AG04450 (cell line): ENCODE results near the gene SDK1. TPM values are rescaled to one million over a fixed set of nuclear protein-coding genes. Genes with fewer than 3 reads are reported as not detected.

Experiments used
- CTCF ChIA-PET: fragments of 300-600, 350-600 bp; formaldehyde crosslinking; extraction: SDS; loops from one replicate; lab custom pipeline; 2022; ENCODE audit warnings: antibody characterized with exemption, inconsistent platforms; lab: Charles Lee
- POLR2A ChIA-PET: fragments of 350-600 bp; formaldehyde crosslinking; extraction: SDS; loops from one replicate; lab custom pipeline; 2021; ENCODE audit warnings: antibody characterized with exemption, inconsistent platforms; lab: Yijun Ruan, JAX
- DNase-seq: peaks from one replicate; pipeline ENCODE4 v3.0.0-alpha.2; 2011; ENCODE audit warnings: low read depth, low spot score
- H3K27ac ChIP-seq: one replicate; pipeline ENCODE4 v1.5.1; 2012; ENCODE audit warnings: low read depth, low read length, control low read depth
- H3K27me3 ChIP-seq: one replicate; pipeline ENCODE4 v1.6.0; 2012; ENCODE audit warnings: low read length; ENCODE audit not compliant: control insufficient read depth, insufficient read depth
- H3K4me3 ChIP-seq: 2 replicates; pipeline ENCODE4 v1.5.1; 2011; ENCODE audit warnings: mild to moderate bottlenecking, low read depth, low read length, control low read depth
- H3K9me3 ChIP-seq: 2 replicates; pipeline ENCODE4 v1.5.1; 2012; ENCODE audit warnings: low read length; ENCODE audit not compliant: control insufficient read depth, insufficient read depth
- polyA plus RNA-seq: library from polyadenylated mRNA; depleted of rRNA; stranded (reverse); fragments of >200 nt; gene quantifications from 2 replicates; pipeline ENCODE4 v1.2.3, GENCODE V29; 2011
- TF ChIP-seq, protein P1 (sequence below): IDR thresholded peaks from 2 replicates; pipeline ENCODE4 v1.5.1; 2011; ENCODE audit warnings: low read depth, low read length, control low read depth, inconsistent platforms

SDK1 gene
- polyA plus RNA-seq, 1 experiment, result 2.2 TPM

DNA sequence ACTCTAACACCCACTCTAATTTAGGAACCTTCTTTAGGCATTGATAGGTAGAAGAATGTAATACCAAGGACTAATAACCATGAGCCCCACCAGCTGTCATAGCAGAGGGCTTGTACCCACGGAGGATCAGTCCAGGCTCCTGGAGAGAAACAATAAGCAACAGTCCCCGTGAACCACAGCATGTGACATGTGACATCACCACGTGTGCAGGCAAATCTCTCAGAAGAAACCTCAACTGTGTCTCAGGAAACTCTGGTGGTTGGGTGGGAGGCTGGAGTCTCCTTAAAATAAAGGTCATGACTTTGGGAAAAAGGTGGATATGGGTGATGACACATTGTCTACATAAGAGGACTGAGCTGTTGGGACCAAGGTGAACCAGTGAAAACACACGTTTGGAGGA lies 727.2 kb downstream of the SDK1 start:
- TF ChIP-seq, protein P1, sequence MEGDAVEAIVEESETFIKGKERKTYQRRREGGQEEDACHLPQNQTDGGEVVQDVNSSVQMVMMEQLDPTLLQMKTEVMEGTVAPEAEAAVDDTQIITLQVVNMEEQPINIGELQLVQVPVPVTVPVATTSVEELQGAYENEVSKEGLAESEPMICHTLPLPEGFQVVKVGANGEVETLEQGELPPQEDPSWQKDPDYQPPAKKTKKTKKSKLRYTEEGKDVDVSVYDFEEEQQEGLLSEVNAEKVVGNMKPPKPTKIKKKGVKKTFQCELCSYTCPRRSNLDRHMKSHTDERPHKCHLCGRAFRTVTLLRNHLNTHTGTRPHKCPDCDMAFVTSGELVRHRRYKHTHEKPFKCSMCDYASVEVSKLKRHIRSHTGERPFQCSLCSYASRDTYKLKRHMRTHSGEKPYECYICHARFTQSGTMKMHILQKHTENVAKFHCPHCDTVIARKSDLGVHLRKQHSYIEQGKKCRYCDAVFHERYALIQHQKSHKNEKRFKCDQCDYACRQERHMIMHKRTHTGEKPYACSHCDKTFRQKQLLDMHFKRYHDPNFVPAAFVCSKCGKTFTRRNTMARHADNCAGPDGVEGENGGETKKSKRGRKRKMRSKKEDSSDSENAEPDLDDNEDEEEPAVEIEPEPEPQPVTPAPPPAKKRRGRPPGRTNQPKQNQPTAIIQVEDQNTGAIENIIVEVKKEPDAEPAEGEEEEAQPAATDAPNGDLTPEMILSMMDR, result no peak
- no peak overlapping the region for H3K4me3 ChIP-seq
- no peaks in the 10 kb centered on the region for H3K27me3 ChIP-seq
- ChIA-PET CTCF (no interaction called here), POLR2A (no interaction called here)
- DNase-seq, result no peak
- peaks cover 38% of the 10 kb centered on the region for H3K9me3 ChIP-seq
- no peak overlapping the region for H3K27ac ChIP-seq

DNA sequence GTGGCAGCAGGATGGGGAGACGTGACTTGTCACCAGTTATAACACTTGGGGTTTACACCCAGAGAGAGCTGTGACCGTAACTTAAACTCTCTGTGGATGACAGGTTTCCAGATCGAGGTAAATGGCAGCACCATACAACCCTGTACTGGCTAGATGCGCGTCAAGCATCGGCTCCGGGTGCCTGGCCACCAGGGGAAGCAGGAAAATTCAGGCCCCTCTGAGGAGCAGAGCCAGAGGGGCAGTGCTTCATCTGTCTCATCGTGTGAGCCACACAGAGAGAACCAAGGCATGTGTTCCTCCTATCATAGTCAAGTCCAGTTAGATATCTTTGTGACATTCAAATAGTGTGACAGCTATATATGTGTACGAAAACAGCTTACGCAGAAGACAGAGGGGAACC lies 728.9 kb downstream of the SDK1 start:
- Histone ChIP-seq H3K4me3 (no peak overlapping the region), H3K27me3 (no peaks in the 10 kb centered on the region), H3K27ac (no peak overlapping the region), H3K9me3 (peaks cover 37% of the 10 kb centered on the region)
- ChIA-PET CTCF (no interaction called here), POLR2A (no interaction called here)
- DNase-seq, result no peak
- TF ChIP-seq, protein P1, result no peak

DNA sequence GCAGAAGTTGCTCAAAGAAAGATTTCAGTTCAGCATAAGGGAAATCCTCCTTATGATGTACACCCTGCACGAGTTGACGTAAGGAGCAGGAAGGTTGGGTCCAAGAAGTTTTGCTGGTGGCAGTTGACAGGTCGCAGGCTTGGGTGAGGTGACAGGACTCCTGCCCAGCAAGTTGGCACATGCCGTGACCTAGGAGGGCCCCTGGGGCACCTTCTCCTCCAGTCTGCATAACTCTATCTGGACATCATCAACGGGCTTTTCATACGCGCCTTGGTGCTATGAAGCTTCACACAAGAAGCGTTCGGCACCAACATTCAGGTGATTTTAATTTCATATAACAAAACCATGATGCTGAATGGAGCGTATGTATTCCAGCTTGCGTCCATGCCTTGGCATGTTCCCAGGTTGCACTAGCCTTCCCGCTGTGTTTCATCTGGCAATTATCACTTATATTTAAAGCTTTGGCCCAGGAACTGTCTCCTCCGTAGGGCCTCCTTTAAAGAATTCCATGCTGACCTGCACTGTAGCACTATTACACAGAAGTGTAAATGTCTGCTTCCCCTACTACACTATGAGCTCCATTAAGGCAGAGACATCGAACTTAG lies 729.4 kb downstream of the SDK1 start:
- TF ChIP-seq, protein P1, result no peak
- no peak overlapping the region for H3K27ac ChIP-seq
- H3K9me3 ChIP-seq, result peaks cover 31% of the 10 kb centered on the region
- no peak for DNase-seq
- ChIA-PET CTCF (interaction anchor here (0.5 kb wide), 1 partner anchor 851 kb away, joined by 6 read pairs; no protein-coding TSS in a partner anchor), POLR2A (no interaction called here)
- H3K4me3 ChIP-seq, result no peak overlapping the region
- H3K27me3 ChIP-seq, result no peaks in the 10 kb centered on the region

DNA sequence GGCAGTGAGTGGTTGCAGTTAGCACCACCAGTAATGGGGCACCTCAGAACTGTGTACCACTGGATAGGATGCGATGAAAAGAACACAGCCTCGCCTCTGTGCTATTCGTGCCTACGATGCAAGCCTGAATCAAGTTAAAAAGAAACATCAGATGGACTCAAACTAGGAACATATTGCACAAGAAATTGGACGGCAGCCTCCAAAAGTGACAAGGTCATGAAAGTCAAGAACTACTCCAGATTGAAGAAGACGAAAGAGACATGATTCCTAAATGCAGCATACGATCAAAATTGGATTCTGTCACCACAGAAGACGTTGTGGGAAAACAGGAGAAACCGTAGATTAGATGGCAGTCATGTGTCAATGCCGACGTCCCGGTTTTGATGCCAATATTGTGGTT lies 732.9 kb downstream of the SDK1 start:
- Histone ChIP-seq H3K27me3 (no peaks in the 10 kb centered on the region), H3K4me3 (no peak overlapping the region), H3K27ac (no peak overlapping the region), H3K9me3 (peaks cover 21% of the 10 kb centered on the region)
- TF ChIP-seq, protein P1, result no peak
- CTCF ChIA-PET, result no interaction called here
- no peak for DNase-seq
- POLR2A ChIA-PET, result no interaction called here

DNA sequence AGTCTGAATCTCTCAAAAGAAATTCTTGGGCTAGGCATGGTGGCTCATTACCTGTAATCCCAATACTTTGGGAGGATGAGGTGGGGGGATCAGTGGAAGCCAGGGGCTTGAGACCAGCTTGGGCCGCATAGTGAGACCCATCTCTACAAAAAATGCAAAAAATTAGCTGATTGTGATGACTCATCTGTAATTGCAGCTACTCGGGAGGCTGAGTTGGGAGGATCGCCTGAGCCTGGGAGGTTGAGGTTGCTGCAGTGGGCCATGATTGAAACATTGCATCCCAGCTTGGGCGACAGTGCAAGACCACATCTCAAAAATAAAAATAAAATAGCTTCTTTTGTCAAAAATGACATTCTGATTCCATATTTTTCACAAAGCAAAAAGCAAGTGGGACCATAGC lies 736.3 kb downstream of the SDK1 start:
- POLR2A ChIA-PET, result no interaction called here
- Histone ChIP-seq H3K27ac (no peak overlapping the region), H3K4me3 (no peak overlapping the region), H3K9me3 (peaks cover 21% of the 10 kb centered on the region), H3K27me3 (no peaks in the 10 kb centered on the region)
- DNase-seq, result no peak
- CTCF ChIA-PET, result no interaction called here
- TF ChIP-seq, protein P1, result no peak
